ENCODE results near the gene BORCS5. TPM values are rescaled to one million over a fixed set of nuclear protein-coding genes. Genes with fewer than 3 reads are reported as not detected.

The BORCS5 gene
- total and polyA plus RNA-seq, 2 of the 4 experiments (the other 2 are of a cell fraction): 14.4 to 18.3 TPM

- Histone ChIP-seq H3K14ac (replicated peaks; ENCODE audit: low read depth, low read length) (0 out of 2 replicates have a peak overlapping the region, but pooled peaks have one; percentile 48), H3K27ac (ENCODE audit: insufficient read depth, low read length) (no peak overlapping the region), H3K4me1 (ENCODE audit: control insufficient read depth, insufficient read depth, low read length) (peaks cover 7% of the 10 kb centered on the region), H4K20me1 (ENCODE audit: insufficient read depth, low read length) (no peaks in the 10 kb centered on the region), H2AK5ac (ENCODE audit: low read depth, low read length) (no peak overlapping the region), H3K4ac (ENCODE audit: low read depth, low read length) (0 out of 2 replicates have a peak overlapping the region, but pooled peaks have one; percentile 7), H2BK15ac (ENCODE audit: low read depth, low read length) (no peak overlapping the region), H3K9me3 (ENCODE audit: control insufficient read depth, insufficient read depth, low read length) (no peaks in the 10 kb centered on the region), H4K91ac (ENCODE audit: insufficient read depth, low read depth, low read length) (no peak overlapping the region), H4K8ac (ENCODE audit: low read depth in 2 of 2, low read length in 2 of 2) (no peak overlapping the region), H3K79me1 (ENCODE audit: low read depth in 1 of 2, low read length in 2 of 2) (0 out of 4 replicates have a peak, but pooled peaks cover 0 to 9% of the 10 kb centered on the region in 2 experiments), H3K9ac (ENCODE audit: low read depth, low read length) (no peak overlapping the region), H3K56ac (ENCODE audit: extremely low read depth, insufficient read depth, low read length) (no peak overlapping the region), H3K9me1 (ENCODE audit: insufficient read depth, low read length) (no peaks in the 10 kb centered on the region), H3K4me3 (ENCODE audit: insufficient read depth, low read depth, low read length) (no peak overlapping the region), H2BK5ac (ENCODE audit: low read depth, low read length, poor library complexity, severe bottlenecking) (no peak overlapping the region), H3K23ac (ENCODE audit: low read depth, low read length) (0 out of 2 replicates have a peak overlapping the region, but pooled peaks have one; percentile 16), H2AK9ac (replicated peaks; ENCODE audit: low read depth, low read length, poor library complexity) (no peak overlapping the region), H2AFZ (replicated peaks; ENCODE audit: low read length, poor library complexity) (no peak overlapping the region), H3K4me2 (ENCODE audit: low read depth, low read length) (no peak overlapping the region), H3K27me3 (ENCODE audit: control insufficient read depth, insufficient read depth, low read length) (no peaks in the 10 kb centered on the region), H3K36me3 (ENCODE audit: control insufficient read depth, insufficient read depth, low read length) (no peaks in the 10 kb centered on the region), H2BK120ac (ENCODE audit: low read depth, low read length) (no peak overlapping the region), H3K18ac (ENCODE audit: low read depth, low read length) (no peak overlapping the region), H2BK20ac (ENCODE audit: low read depth, low read length) (no peak overlapping the region), H4K5ac (ENCODE audit: low read depth, low read length) (no peak overlapping the region)
- ChIA-PET CTCF (no interaction called here), POLR2A (ENCODE audit: unreplicated experiment) (no interaction called here)
- in situ Hi-C loops (cut with MboI; ENCODE audit: low sequenced_read_pairs): no loop called here
- dilution Hi-C loops (cut with HindIII; ENCODE audit: low sequenced_read_pairs, unreplicated experiment): no loop called here
- TF ChIP-seq POLR2A (IDR thresholded peaks at IDR 0.05; ENCODE audit: low read depth, low read length): no peak
- peak; percentile 78 for TF ChIP-seq CEBPB (IDR thresholded peaks at IDR 0.05; ENCODE audit: low read depth, low read length)
- no peak for ATAC-seq (ENCODE audit: low read depth)
- intact Hi-C loops (cut with micrococcal nuclease): no loop called here
- DNase-seq: peak; percentile 16
- 8% methylated on average over 4 of the region's 13 CpGs; no CpG with 5 or more reads in 1 of the 2 experiments for WGBS, 2 experiments (ENCODE audit: extremely low coverage in 2 of 2, insufficient read length in 1 of 2)
- BruUV-seq (replicated peaks): no TSS peak
These were observed 92.7 kb downstream of the BORCS5 start for GRCh38 chr12:12449533-12450025.

All from IMR-90 (cell line).